Measurements from ENCODE around the gene PDE4D.

Gene PDE4D

GRCh38 chr5:58993461-58993860 is 900.1 kb downstream of the PDE4D start:
- no peak for DNase-seq (ENCODE audit: extremely low spot score)
- TF ChIP-seq HDGF (IDR thresholded peaks at IDR 0.05; ENCODE audit: borderline replicate concordance): no peak
- TF ChIP-seq NFRKB (IDR thresholded peaks at IDR 0.05): no peak
- TF ChIP-seq FOXK2 (IDR thresholded peaks at IDR 0.05): no peak
- no peak for TF ChIP-seq ARNT (IDR thresholded peaks at IDR 0.05)
- TF ChIP-seq CTBP1 (IDR thresholded peaks at IDR 0.05; ENCODE audit: borderline replicate concordance): no peak
- TF ChIP-seq BHLHE40 (IDR thresholded peaks at IDR 0.05; ENCODE audit: borderline replicate concordance): no peak
- no peak for TF ChIP-seq FOXA1 (IDR thresholded peaks at IDR 0.05)
- no peak for TF ChIP-seq FOXM1 (IDR thresholded peaks at IDR 0.05; ENCODE audit: borderline replicate concordance)
- TF ChIP-seq ELF4 (IDR thresholded peaks at IDR 0.05): no peak
- no peak for TF ChIP-seq ZNF384 (IDR thresholded peaks at IDR 0.05)
- no peak for TF ChIP-seq LEF1 (IDR thresholded peaks at IDR 0.05; ENCODE audit: borderline replicate concordance)
- no peak for TF ChIP-seq SP1 (IDR thresholded peaks at IDR 0.05)
- no peak for TF ChIP-seq L3MBTL2 (conservative IDR thresholded peaks at IDR 0.05)
- TF ChIP-seq, protein P1, sequence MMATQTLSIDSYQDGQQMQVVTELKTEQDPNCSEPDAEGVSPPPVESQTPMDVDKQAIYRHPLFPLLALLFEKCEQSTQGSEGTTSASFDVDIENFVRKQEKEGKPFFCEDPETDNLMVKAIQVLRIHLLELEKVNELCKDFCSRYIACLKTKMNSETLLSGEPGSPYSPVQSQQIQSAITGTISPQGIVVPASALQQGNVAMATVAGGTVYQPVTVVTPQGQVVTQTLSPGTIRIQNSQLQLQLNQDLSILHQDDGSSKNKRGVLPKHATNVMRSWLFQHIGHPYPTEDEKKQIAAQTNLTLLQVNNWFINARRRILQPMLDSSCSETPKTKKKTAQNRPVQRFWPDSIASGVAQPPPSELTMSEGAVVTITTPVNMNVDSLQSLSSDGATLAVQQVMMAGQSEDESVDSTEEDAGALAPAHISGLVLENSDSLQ (IDR thresholded peaks at IDR 0.05): no peak
- no peak for TF ChIP-seq SUZ12 (IDR thresholded peaks at IDR 0.05)
- ChIA-PET POLR2A (no interaction called here), CTCF (no interaction called here)

DNA sequence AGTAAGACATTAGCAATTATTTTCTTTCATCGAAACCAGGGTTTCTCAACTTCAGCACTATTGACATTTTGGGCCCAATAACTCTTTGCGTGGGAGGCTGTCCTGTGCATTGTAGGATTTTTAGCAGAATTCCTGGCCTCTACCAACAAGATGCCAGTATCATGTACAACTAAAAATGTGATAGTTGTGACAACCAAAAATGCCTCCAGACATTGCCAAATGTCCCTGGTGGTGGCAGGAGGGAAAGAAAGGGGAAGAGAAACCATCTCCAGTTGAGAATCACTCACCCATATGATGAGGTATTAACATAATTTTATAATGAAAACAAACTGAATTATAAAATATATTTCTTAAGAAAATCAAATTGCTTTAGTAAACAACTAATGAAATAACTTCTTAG is 904.6 kb downstream of the PDE4D start:
- ChIA-PET POLR2A (no interaction called here), CTCF (no interaction called here)
- no peak for DNase-seq (ENCODE audit: extremely low spot score)
- TF ChIP-seq FOXA1 (IDR thresholded peaks at IDR 0.05): no peak
- no peak for TF ChIP-seq BHLHE40 (IDR thresholded peaks at IDR 0.05; ENCODE audit: borderline replicate concordance)
- no peak for TF ChIP-seq FOXK2 (IDR thresholded peaks at IDR 0.05)
- no peak for TF ChIP-seq ARNT (IDR thresholded peaks at IDR 0.05)
- TF ChIP-seq SUZ12 (IDR thresholded peaks at IDR 0.05): no peak

- no peak for TF ChIP-seq FOXK2 (IDR thresholded peaks at IDR 0.05)
- TF ChIP-seq, protein P1 (IDR thresholded peaks at IDR 0.05): no peak
- TF ChIP-seq ARNT (IDR thresholded peaks at IDR 0.05): no peak
- no peak for TF ChIP-seq SP1 (IDR thresholded peaks at IDR 0.05)
- no peak for TF ChIP-seq BHLHE40 (IDR thresholded peaks at IDR 0.05; ENCODE audit: borderline replicate concordance)
- no peak for TF ChIP-seq SUZ12 (IDR thresholded peaks at IDR 0.05)
- no peak for TF ChIP-seq HDGF (IDR thresholded peaks at IDR 0.05; ENCODE audit: borderline replicate concordance)
- no peak for TF ChIP-seq LEF1 (IDR thresholded peaks at IDR 0.05; ENCODE audit: borderline replicate concordance)
- no peak for TF ChIP-seq ELF4 (IDR thresholded peaks at IDR 0.05)
- TF ChIP-seq ZNF384 (IDR thresholded peaks at IDR 0.05): no peak
- no peak for TF ChIP-seq NFRKB (IDR thresholded peaks at IDR 0.05)
- DNase-seq (ENCODE audit: extremely low spot score): no peak
- ChIA-PET CTCF (no interaction called here), POLR2A (no interaction called here)
Observed at GRCh38 chr5:58987193-58987592, 906.3 kb downstream of the PDE4D start.

- CTCF ChIA-PET: interaction anchor here (1.4 kb wide), 1 partner anchor 21 kb away, joined by 3 read pairs; no protein-coding TSS in a partner anchor
- POLR2A ChIA-PET: no interaction called here
Observed at GRCh38 chr5:58986281-58986680, 907.2 kb downstream of the PDE4D start.

GRCh38 chr5:58985759-58986158 is 907.8 kb downstream of the PDE4D start:
- no peak for TF ChIP-seq SP1 (IDR thresholded peaks at IDR 0.05)
- no peak for TF ChIP-seq ZNF384 (IDR thresholded peaks at IDR 0.05)
- no peak for TF ChIP-seq TARDBP (IDR thresholded peaks at IDR 0.05)
- no peak for TF ChIP-seq FOXK2 (IDR thresholded peaks at IDR 0.05)
- TF ChIP-seq HDGF (IDR thresholded peaks at IDR 0.05; ENCODE audit: borderline replicate concordance): no peak
- no peak for TF ChIP-seq L3MBTL2 (conservative IDR thresholded peaks at IDR 0.05)
- no peak for TF ChIP-seq LEF1 (IDR thresholded peaks at IDR 0.05; ENCODE audit: borderline replicate concordance)
- no peak for TF ChIP-seq SUZ12 (IDR thresholded peaks at IDR 0.05)
- CTCF ChIA-PET: interaction anchor here (0.6 to 1.4 kb wide), 3 partner anchors 12 to 420 kb away, joined by 3 to 4 read pairs (median 3); no protein-coding TSS in a partner anchor
- POLR2A ChIA-PET: no interaction called here
- DNase-seq (ENCODE audit: extremely low spot score): no peak

More at GRCh38 chr5:58986281-58986680, 907.2 kb downstream of the PDE4D start:
- TF ChIP-seq ARNT (IDR thresholded peaks at IDR 0.05) (no peak), NFRKB (IDR thresholded peaks at IDR 0.05) (no peak), SUZ12 (IDR thresholded peaks at IDR 0.05) (no peak), CTBP1 (IDR thresholded peaks at IDR 0.05; ENCODE audit: borderline replicate concordance) (no peak), TARDBP (IDR thresholded peaks at IDR 0.05) (no peak), FOXA1 (IDR thresholded peaks at IDR 0.05) (no peak)
- TF ChIP-seq, protein P1 (IDR thresholded peaks at IDR 0.05): no peak
- DNase-seq (ENCODE audit: extremely low spot score): no peak

- DNase-seq (ENCODE audit: extremely low spot score): no peak
- CTCF ChIA-PET: interaction anchor here (0.6 to 1.4 kb wide), 3 partner anchors 11 to 420 kb away, joined by 3 to 4 read pairs (median 3); no protein-coding TSS in a partner anchor
- POLR2A ChIA-PET: no interaction called here
- TF ChIP-seq TARDBP (IDR thresholded peaks at IDR 0.05): no peak
- TF ChIP-seq FOXK2 (IDR thresholded peaks at IDR 0.05): no peak
- TF ChIP-seq SUZ12 (IDR thresholded peaks at IDR 0.05): no peak
- TF ChIP-seq ARNT (IDR thresholded peaks at IDR 0.05): no peak
- no peak for TF ChIP-seq LEF1 (IDR thresholded peaks at IDR 0.05; ENCODE audit: borderline replicate concordance)
- TF ChIP-seq, protein P1 (IDR thresholded peaks at IDR 0.05): no peak
- no peak for TF ChIP-seq FOXM1 (IDR thresholded peaks at IDR 0.05; ENCODE audit: borderline replicate concordance)
- no peak for TF ChIP-seq SP1 (IDR thresholded peaks at IDR 0.05)
- no peak for TF ChIP-seq BHLHE40 (IDR thresholded peaks at IDR 0.05; ENCODE audit: borderline replicate concordance)
- no peak for TF ChIP-seq ELF4 (IDR thresholded peaks at IDR 0.05)
- TF ChIP-seq ZNF384 (IDR thresholded peaks at IDR 0.05): no peak
- no peak for TF ChIP-seq L3MBTL2 (conservative IDR thresholded peaks at IDR 0.05)
- TF ChIP-seq NFRKB (IDR thresholded peaks at IDR 0.05): no peak
Observed at GRCh38 chr5:58985311-58985710, 908.2 kb downstream of the PDE4D start.

Measured in HEK293T (cell line).